ENCODE results near the gene HMX3.

DNA sequence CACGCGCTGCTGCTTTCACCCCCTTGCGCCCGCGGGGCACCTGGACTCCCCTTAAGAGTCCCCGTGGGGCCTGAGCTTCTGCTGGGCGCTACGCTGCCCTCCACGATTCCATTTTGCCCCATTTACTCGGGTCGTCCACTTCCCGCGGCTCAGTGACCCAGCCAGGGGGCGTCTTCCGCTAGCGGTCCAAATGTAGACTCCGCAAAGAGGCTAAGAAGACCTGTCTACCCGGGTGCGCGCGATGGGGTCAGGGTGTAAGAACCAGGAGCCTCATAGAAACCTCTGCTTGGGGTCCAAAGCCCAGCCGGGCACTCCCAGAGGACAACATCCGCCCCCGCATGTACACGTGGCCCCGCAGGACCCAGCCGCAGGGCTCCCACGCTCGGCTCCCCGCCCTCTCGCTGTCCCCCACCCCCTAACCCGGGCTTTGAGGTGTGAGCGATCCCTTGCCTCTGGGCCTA lies 7.0 kb downstream of the HMX3 start:
- TF ChIP-seq POLR2A (IDR thresholded peaks at IDR 0.05; ENCODE audit: low read length): no peak
- no peak for TF ChIP-seq GATA1 (IDR thresholded peaks at IDR 0.05; ENCODE audit: low read depth, low read length)

All from erythroblast (primary cell).